SHP77 (cell line): ENCODE measurements around the gene C16orf89.

Experiments
- DNase-seq, 2 experiments: peaks; one replicate each; lab custom pipeline; 2025; lab: John Stamatoyannopoulos, UW

Gene C16orf89

GRCh38 chr16:5003828-5004227 lies 61.9 kb downstream of the C16orf89 start:
- no peak for DNase-seq

- no peak for DNase-seq
Measured at GRCh38 chr16:5003211-5003610, 62.5 kb downstream of the C16orf89 start.

DNA sequence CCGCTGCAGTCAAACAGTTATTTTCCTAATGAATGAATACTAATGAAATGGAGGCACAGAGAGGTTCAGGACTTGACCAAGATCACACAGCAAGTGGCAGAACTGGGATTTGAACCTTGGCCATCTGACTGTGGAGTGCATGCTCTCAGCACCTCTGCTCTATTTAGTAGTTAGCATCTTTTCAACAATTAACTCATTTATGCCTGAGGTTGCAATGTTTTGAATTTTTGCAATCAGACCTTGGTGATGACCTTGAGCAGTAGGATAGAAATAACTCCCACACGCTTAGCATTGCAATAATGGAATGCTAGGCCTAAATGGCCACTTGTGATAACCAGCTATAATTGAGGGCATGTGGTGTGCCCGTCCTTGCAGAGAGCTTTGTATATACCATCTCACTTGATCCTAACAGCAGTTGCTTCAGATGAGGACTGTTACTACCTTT lies 63.0 kb downstream of the C16orf89 start:
- DNase-seq: no peak

- no peak for DNase-seq
Measured at GRCh38 chr16:5001986-5002385, 63.8 kb downstream of the C16orf89 start.

DNA sequence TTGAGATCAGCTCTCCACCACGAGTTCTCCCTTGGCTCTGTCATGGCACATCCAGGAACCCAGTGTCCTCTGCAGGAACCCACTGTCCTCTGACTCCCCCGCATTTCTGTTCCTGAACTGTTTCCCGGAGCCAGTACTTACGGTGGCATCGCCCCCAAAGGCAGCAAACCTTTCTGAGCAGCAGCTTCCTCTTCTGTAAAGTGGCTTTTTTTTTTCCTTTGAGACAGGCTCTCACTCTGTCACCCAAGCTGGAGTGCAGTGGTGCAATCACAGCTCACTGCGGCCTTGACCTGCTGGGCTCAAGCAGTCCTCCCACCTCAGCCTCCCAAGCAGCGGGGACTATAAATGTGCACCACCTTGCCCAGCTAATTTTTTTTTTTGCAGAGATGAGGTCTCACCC lies 64.2 kb downstream of the C16orf89 start:
- DNase-seq: no peak

DNA sequence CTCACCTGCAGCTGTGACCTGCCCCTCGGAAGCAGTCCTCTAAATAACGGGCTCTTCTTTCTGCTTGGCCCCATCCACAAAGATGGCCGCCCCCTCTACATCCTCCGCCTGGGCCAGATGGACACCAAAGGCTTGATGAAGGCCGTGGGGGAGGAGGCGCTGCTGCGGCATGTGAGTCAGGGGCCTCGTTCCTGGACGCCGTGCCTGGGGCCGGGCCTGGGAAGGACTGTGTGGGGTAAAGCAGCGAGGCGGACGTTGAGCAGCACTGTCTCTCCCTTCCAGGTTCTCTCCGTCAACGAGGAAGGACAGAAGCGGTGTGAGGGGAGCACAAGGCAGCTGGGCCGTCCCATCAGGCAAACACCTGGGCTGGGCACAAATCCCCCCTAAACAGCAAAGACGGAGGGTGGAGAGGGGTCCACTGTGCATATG lies 65.2 kb downstream of the C16orf89 start:
- no peak for DNase-seq

- DNase-seq: no peak
Measured at GRCh38 chr16:4994719-4995434, 70.9 kb downstream of the C16orf89 start.
